HCT116 (cell line): Measurements from ENCODE around the gene TSTD2.

Experiments used
- POLR2AphosphoS5 ChIP-seq: IDR thresholded peaks from 2 replicates; pipeline ENCODE4 v1.6.1; 2011; ENCODE audit warnings: mild to moderate bottlenecking, low read depth, low read length, moderate library complexity
- ZNF274 ChIP-seq: fragments of 200-500 bp; sonication (Bioruptor generic); IDR thresholded peaks from 2 replicates; pipeline ENCODE4 v1.6.1; 2014; ENCODE audit warnings: mild to moderate bottlenecking, low read depth, low read length, inconsistent platforms

DNA sequence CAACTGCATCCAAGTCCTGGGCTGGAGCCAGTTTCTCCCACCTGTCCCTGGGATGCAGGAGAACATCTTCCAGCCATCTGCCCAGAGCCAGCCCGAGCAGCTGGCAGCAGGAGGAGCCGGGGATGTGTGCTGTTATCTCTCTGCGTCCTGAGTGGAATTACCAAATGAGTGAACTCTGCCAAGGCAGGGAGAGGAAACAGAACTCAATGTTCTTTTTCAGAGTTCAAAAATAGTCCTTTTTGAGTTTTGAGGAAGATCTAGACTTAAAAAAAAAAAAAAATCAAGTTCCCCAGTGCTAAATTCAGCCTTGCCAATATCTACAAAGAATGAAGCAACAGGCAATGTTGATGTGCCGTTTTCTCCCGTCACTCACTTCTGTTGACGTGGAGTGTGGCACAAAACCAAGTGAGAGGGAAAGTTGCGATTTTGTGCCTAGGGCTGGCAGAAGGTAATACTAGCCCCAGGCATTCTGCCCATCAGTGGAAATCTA lies 75.5 kb downstream of the TSTD2 start:
- TF ChIP-seq ZNF274: no peak
- TF ChIP-seq POLR2AphosphoS5: no peak
